ENCODE data around the gene JAK1. TPM values are rescaled to one million over a fixed set of nuclear protein-coding genes. Genes with fewer than 3 reads are reported as not detected.

Gene JAK1
- total RNA-seq, 4 donors from 2014 or later = 121 to 241 (median 165) TPM

DNA sequence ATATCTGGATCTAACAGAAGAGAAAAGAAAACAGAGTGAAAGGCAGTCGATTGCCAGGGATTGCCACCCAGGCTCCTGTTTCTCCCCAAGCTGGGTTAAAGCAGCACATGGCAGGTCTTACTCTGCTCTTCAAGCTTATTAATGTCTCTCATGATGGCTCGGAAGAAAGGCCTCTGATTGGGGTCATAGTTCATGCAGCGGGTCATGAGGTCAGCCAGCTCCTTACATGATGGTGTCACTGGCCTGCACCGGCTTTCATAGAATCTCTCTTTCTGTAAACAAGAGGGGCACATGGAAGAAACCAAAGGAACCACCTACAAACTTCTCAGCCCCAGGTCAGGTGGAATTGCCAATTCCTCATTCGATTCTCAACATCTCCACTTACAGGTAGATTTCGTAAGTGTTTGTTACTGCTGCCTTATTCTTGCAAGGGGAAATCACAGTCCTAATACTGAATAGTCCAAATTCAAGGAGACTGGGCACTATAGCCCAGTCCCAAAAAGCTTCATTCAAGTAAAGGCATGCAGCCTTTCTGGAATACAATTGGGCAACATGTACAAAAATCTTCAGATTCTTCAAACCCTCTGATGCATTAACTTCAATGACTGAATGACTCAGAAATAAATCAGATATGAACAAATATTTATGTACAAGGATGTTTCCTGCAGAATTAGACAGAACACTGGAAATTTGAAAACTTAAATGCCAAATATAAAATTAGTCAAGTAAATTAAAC is 124.9 kb downstream of the JAK1 start:
- no peak for TF ChIP-seq POLR2A (IDR thresholded peaks at IDR 0.05)
- TF ChIP-seq, protein P1, sequence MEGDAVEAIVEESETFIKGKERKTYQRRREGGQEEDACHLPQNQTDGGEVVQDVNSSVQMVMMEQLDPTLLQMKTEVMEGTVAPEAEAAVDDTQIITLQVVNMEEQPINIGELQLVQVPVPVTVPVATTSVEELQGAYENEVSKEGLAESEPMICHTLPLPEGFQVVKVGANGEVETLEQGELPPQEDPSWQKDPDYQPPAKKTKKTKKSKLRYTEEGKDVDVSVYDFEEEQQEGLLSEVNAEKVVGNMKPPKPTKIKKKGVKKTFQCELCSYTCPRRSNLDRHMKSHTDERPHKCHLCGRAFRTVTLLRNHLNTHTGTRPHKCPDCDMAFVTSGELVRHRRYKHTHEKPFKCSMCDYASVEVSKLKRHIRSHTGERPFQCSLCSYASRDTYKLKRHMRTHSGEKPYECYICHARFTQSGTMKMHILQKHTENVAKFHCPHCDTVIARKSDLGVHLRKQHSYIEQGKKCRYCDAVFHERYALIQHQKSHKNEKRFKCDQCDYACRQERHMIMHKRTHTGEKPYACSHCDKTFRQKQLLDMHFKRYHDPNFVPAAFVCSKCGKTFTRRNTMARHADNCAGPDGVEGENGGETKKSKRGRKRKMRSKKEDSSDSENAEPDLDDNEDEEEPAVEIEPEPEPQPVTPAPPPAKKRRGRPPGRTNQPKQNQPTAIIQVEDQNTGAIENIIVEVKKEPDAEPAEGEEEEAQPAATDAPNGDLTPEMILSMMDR (IDR thresholded peaks at IDR 0.05 in 4 of 5, conservative IDR thresholded peaks at IDR 0.05 in 1 of 5) = no peak
- Histone ChIP-seq H3K4me3 (no peak overlapping the region), H3K4me1 (peaks cover 29 to 30% of the 10 kb centered on the region in 2 donors), H3K27ac (peak overlapping the region; percentile 72 to 88 (median 80)), H3K36me3 (peaks cover 7 to 78% of the 10 kb centered on the region in 2 donors), H3K9me3 (no peaks in the 10 kb centered on the region), H3K27me3 (no peaks in the 10 kb centered on the region)
- intact Hi-C loops (cut with DNase I; ENCODE audit: low total_unique reads) (loop anchor here (5.0 kb wide), 2 partner anchors 224 to 226 kb away; no protein-coding TSS in a partner anchor), in situ Hi-C loops (cut with MboI; ENCODE audit: low sequenced_read_pairs in 4 of 4) (no loop called here)
- ATAC-seq (no peak), DNase-seq (no peak)

DNA sequence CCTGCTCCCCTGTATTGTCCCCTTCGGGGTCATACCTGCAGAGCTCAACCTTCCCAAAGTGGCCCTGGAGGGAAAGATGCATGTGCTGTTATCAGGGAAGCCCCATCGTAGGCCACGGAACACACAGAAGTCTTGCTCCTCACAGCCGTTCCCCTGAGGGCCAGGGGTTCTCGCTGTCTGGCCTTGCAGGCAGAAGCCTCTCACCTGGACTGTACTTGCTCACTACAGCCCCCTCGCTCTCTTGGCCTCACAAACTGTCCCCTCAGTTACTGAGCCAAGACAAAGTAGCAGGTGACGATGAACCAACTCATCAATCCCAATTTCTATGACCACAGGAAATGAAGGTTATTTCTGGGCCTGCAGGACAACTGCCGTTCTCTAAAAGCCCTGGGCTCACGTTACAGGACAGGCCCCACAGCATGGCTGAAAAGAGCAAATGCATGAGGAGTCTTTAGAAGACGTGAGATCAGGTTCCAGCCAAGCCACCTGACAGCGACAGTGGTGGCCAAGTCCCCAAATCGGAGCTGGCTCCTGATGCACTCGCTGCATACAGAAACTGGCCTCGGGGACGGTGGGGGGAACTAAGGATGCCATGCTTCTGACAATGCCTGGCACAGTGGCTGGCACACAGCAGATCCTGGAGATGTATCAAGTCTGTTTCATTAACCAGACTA is 126.5 kb downstream of the JAK1 start:
- Histone ChIP-seq H3K9me3 (no peaks in the 10 kb centered on the region), H3K4me3 (no peak overlapping the region), H3K36me3 (peaks cover 7 to 78% of the 10 kb centered on the region in 2 donors), H3K27ac (peak overlapping the region; percentile 72 to 88 (median 80)), H3K4me1 (peaks cover 26 to 27% of the 10 kb centered on the region in 2 donors), H3K27me3 (no peaks in the 10 kb centered on the region)
- TF ChIP-seq, protein P1 (IDR thresholded peaks at IDR 0.05 in 4 of 5, conservative IDR thresholded peaks at IDR 0.05 in 1 of 5) = no peak
- TF ChIP-seq POLR2A (IDR thresholded peaks at IDR 0.05) = no peak
- ATAC-seq = peak; percentile 95 to 96
- in situ Hi-C loops (cut with MboI; ENCODE audit: low sequenced_read_pairs in 4 of 4) = no loop called here
- intact Hi-C loops (cut with DNase I; ENCODE audit: low total_unique reads) = loop anchor here (5.0 kb wide), 2 partner anchors 223 to 227 kb away; no protein-coding TSS in a partner anchor
- DNase-seq = peak; percentile 84 to 92

DNA sequence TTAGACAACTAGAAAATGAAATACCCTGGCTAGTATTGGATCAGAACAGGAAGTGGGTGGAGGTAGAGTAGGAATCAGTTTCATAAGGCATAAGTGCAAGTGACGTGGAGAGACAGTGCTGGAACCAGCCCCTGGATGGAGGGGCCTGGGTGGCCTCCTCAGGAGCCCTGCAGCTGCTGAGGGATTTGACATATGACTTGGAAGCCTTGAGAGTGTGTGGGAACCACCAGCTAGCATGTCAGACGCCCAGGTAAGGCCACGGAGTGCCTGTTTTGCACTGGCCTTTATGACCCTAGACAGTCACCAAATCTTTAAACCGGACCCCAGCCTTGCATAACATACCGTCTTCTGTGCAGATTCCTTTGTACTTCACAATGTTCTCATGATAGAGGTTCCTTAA is 127.1 kb downstream of the JAK1 start:
- intact Hi-C loops (cut with DNase I; ENCODE audit: low total_unique reads) = no loop called here
- H3K36me3 ChIP-seq = peaks cover 7 to 78% of the 10 kb centered on the region in 2 donors
- ATAC-seq (peak in 1 of 2 donors; percentile 3), DNase-seq (no peak)
- in situ Hi-C loops (cut with MboI; ENCODE audit: low sequenced_read_pairs in 4 of 4) = no loop called here
- H3K4me3 ChIP-seq = no peak overlapping the region
- H3K27ac ChIP-seq = peak overlapping the region; percentile 72 to 88 (median 80)
- H3K9me3 ChIP-seq = no peaks in the 10 kb centered on the region
- H3K4me1 ChIP-seq = peaks cover 26 to 27% of the 10 kb centered on the region in 2 donors
- no peaks in the 10 kb centered on the region for H3K27me3 ChIP-seq
- no peak for TF ChIP-seq POLR2A (IDR thresholded peaks at IDR 0.05)
- TF ChIP-seq, protein P1 (IDR thresholded peaks at IDR 0.05 in 4 of 5, conservative IDR thresholded peaks at IDR 0.05 in 1 of 5) = no peak

DNA sequence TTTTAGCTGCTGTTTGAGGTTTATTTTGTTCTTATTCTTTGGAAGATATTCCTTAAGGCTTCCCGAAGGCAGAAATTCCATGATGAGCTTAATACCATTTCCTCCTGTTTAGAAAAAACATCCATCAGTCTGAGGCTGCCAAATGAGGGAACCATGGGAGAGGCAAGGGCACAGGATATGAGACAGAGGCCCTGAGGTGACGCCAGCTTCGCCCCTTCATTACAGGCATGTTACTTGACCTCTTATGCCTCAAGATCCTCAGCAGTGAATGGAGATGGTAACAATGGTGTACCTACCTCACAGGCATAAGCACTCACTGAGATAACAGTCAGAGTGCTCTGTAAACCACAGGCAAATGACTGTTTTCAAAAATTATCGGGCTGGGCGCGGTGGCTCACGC is 127.9 kb downstream of the JAK1 start:
- H3K4me1 ChIP-seq = peaks cover 26 to 27% of the 10 kb centered on the region in 2 donors
- TF ChIP-seq, protein P1 (IDR thresholded peaks at IDR 0.05 in 4 of 5, conservative IDR thresholded peaks at IDR 0.05 in 1 of 5) = no peak
- no peak for TF ChIP-seq POLR2A (IDR thresholded peaks at IDR 0.05)
- in situ Hi-C loops (cut with MboI; ENCODE audit: low sequenced_read_pairs in 4 of 4) (no loop called here), intact Hi-C loops (cut with DNase I; ENCODE audit: low total_unique reads) (no loop called here)
- ATAC-seq = no peak
- no peak overlapping the region for H3K4me3 ChIP-seq
- no peaks in the 10 kb centered on the region for H3K27me3 ChIP-seq
- peak overlapping the region; percentile 9 to 51 (median 22) for H3K27ac ChIP-seq
- no peaks in the 10 kb centered on the region for H3K9me3 ChIP-seq
- no peak for DNase-seq
- H3K36me3 ChIP-seq = peaks cover 12 to 78% of the 10 kb centered on the region in 2 donors

All from gastrocnemius medialis (tissue), 4 donors.